Measurements from ENCODE around the gene COX14.

Gene COX14

GRCh38 chr12:50084775-50085614 is 27.0 kb upstream of the COX14 start, which contains the start of gene SMARCD1:
Gene SMARCD1, plus strand, starts transcription at chr12:50085342. Its CDS starts 28 bp downstream, at chr12:50085370.
- TF ChIP-seq CTCF (IDR thresholded peaks at IDR 0.05; ENCODE audit: control insufficient read depth, extremely low read depth, insufficient read depth): peak; percentile 75
- DNase-seq (ENCODE audit: low read depth): peak; percentile 68
- H3K4me3 ChIP-seq (ENCODE audit: low read depth, low read length): peak within 1 kb of the TSS; percentile 62

GRCh38 chr12:50085615-50086072 is 26.4 kb upstream of the COX14 start:
- no peak for DNase-seq (ENCODE audit: low read depth)
- peak overlapping the region; percentile 62 for H3K4me3 ChIP-seq (ENCODE audit: low read depth, low read length)
- TF ChIP-seq CTCF (IDR thresholded peaks at IDR 0.05; ENCODE audit: control insufficient read depth, extremely low read depth, insufficient read depth): no peak

GRCh38 chr12:50086148-50086547 is 25.9 kb upstream of the COX14 start:
- DNase-seq (ENCODE audit: low read depth): no peak
- peak overlapping the region; percentile 62 for H3K4me3 ChIP-seq (ENCODE audit: low read depth, low read length)

GRCh38 chr12:50087151-50087550 is 24.9 kb upstream of the COX14 start:
- TF ChIP-seq CTCF (IDR thresholded peaks at IDR 0.05; ENCODE audit: control insufficient read depth, extremely low read depth, insufficient read depth): no peak
- no peak for DNase-seq (ENCODE audit: low read depth)

More at GRCh38 chr12:50086148-50086547, 25.9 kb upstream of the COX14 start:
- no peak for TF ChIP-seq CTCF (IDR thresholded peaks at IDR 0.05; ENCODE audit: control insufficient read depth, extremely low read depth, insufficient read depth)

GRCh38 chr12:50087995-50088394 is 24.0 kb upstream of the COX14 start:
- no peak for DNase-seq (ENCODE audit: low read depth)
- no peak for TF ChIP-seq CTCF (IDR thresholded peaks at IDR 0.05; ENCODE audit: control insufficient read depth, extremely low read depth, insufficient read depth)
- H3K4me3 ChIP-seq (ENCODE audit: low read depth, low read length): no peak overlapping the region

More at GRCh38 chr12:50087151-50087550, 24.9 kb upstream of the COX14 start:
- no peak overlapping the region for H3K4me3 ChIP-seq (ENCODE audit: low read depth, low read length)

- no peak for DNase-seq (ENCODE audit: low read depth)
- peak; percentile 82 for TF ChIP-seq CTCF (IDR thresholded peaks at IDR 0.05; ENCODE audit: control insufficient read depth, extremely low read depth, insufficient read depth)
- no peak overlapping the region for H3K4me3 ChIP-seq (ENCODE audit: low read depth, low read length)
Measured at GRCh38 chr12:50088577-50089335, 23.3 kb upstream of the COX14 start.
